Activated CD4-positive, alpha-beta T cell treated with anti-CD3 and anti-CD28 coated beads for 4 hours (primary cell): ENCODE data around the gene MARCO.

ENCODE experiments used
- DNase-seq, 2 donors: peaks; one replicate each; pipeline ENCODE4 v3.0.0-alpha.2; 2020

The MARCO gene, protein sequence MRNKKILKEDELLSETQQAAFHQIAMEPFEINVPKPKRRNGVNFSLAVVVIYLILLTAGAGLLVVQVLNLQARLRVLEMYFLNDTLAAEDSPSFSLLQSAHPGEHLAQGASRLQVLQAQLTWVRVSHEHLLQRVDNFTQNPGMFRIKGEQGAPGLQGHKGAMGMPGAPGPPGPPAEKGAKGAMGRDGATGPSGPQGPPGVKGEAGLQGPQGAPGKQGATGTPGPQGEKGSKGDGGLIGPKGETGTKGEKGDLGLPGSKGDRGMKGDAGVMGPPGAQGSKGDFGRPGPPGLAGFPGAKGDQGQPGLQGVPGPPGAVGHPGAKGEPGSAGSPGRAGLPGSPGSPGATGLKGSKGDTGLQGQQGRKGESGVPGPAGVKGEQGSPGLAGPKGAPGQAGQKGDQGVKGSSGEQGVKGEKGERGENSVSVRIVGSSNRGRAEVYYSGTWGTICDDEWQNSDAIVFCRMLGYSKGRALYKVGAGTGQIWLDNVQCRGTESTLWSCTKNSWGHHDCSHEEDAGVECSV

DNA sequence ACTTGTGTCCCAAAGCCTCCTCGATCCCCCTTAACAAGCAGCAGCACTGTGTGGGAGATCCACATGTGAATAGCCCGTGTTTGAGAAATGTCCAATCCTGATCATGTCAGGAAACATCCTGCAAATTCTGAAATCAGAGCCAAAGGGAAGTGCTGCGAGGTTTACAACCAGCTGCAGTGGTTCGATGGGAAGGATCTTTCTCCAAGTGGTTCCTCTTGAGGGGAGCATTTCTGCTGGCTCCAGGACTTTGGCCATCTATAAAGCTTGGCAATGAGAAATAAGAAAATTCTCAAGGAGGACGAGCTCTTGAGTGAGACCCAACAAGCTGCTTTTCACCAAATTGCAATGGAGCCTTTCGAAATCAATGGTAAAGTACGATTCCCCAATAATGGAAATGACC lies at the start of gene MARCO:
Gene MARCO, plus strand, starts transcription at position 164 of the 400 bp plus-strand sequence. Its CDS starts 107 bp downstream, at position 271.
- DNase-seq = no peak

DNA sequence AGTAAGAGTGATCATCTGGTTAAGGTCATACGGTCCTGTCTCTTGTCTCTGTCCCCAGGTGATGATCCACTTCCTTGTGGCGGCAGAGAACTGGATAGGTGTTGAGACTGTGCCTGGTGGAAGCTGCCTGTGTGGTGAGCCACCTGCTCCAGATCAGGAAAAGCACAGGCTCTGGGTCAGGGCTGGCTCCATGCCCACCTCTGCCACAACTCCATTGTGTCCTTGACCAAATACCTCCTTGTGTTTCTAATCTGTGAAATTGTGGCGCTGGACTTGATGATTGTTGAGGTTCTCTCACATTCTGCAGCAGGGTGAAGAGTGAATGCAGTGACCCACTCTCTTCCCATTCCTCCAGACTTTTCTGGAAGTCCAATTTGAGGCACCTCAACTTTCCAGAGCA lies 48.9 kb upstream of the MARCO start:
- no peak for DNase-seq

DNA sequence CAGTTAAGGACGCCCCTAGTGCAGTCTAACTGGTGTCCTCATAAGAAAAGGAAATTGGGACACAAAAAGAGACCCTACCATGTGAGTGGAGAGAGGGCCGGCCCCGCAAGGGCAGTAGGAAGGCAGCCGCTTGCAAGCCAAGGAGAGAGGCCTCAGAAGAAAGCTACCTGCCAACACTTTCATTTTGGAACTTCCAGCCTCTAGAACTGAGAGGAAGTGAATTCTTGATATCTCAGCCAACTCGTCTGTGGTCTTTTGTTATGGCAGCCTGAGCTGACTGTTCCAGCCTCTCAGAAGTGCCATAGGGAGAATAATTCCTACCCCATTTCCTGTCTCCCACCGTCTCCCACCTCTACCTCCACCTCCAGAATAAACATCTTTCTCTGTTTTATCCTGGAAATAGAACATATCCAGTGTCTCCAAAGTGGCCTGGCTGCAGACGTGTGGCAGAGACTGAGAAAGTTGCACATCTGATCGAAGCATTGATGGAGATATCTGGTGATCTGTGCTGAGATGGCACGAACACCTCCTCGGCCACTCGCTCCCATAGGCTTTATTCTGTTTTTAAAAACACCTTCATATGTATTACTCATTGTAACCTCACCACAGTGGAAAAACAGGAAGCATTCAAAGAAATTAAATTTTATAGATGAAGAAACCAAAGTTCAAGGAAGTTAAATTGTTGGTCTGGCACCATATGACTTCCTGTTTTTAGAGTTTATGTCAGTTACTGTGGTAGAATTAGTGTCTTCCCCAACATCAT lies 39.5 kb upstream of the MARCO start:
- DNase-seq = no peak

DNA sequence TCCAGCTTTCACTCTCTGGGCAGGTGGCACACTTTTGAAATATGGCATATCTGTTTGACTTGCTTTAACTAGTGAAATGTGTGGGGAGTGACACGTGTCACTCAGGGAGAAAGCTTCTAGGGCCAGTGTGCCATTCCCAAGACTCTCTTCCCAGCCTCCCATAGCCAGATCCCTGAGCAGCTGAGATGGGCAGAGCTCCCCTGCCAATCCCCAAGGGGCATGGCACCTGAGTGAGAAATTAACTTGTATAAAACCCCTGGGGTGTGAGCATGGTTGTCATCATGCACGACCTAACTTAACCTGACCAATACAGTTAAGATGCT lies 39.0 kb upstream of the MARCO start:
- DNase-seq = no peak

DNA sequence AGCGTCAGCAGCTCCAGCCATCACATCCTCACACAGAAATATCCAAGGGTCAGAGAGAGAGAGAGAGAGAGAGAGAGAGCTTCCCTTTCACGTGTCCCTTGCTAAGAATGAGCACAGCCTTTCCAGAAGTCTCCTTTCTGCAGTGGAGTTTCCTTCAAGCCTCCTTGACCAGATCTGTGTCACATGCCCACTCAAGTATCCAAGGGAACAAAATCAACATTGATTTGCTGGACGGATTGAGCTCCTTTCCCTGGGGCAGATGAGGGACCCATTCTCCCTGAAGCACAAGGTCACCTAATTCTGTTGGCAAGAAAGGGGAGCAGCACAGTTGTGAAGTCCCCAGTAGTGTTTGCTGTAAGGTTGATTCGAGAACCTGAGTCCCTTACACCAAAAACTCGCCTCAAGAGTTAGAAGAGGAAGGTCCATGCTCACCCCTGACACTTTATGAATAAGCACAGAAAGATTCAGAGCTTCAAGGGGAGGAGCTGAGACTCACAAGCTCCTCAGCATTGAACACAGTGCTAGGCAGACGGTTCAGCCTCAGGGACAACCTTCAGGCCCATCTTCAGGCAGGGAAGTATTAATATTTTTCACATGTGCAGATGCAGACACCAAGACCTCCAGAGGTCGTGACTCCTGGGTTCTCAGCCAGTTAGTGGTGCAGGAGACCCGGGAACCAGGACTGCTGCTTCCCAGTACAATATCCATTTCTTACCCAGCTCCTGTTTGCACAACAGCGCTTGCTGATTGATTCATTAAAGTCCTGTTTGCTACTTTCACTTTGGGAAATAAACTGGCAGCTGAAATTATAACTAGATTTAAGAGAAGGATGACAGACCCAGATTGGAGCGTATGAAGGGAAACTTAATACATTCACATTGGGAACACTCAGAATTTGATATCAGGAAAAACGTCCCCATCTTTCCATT lies 38.2 kb upstream of the MARCO start:
- DNase-seq = no peak

DNA sequence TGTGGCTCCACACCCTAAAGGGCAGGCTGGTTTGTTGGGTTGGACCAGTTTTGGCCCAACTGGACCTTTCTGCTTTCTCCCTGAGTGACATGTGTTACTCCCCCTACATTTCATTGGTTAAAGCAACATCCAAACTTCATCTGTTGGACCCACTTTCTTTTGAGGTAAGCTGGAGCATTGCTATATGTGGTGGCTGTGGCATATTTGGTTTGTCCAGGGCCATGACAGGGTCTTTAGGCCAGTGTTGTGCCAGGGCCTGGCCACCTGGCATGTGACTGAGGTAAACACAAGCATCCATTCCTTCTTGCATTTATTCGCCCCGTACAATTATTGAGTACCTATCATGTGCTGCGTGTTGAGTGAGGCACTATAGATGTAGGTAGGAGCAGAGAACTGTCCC lies 36.8 kb upstream of the MARCO start:
- DNase-seq = no peak

DNA sequence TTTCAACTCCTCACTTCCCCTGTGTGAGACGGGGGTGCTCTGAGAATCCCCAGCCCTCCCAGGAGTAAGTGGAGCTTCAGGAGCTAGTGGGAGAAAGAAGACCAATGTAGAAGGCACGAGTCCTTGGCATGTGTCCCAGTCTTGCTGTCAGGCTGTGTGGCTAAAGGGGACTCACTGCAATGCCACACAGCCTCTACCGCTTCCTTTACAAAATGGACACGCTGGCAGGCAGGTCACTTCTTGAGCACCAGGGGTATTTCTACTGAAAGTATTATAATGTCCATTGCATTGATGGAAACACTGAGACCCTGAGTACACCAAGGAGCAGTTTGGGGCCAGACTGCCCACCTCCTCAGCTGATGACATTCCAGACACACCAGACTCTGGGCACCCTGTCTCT lies 35.8 kb upstream of the MARCO start:
- DNase-seq = no peak

DNA sequence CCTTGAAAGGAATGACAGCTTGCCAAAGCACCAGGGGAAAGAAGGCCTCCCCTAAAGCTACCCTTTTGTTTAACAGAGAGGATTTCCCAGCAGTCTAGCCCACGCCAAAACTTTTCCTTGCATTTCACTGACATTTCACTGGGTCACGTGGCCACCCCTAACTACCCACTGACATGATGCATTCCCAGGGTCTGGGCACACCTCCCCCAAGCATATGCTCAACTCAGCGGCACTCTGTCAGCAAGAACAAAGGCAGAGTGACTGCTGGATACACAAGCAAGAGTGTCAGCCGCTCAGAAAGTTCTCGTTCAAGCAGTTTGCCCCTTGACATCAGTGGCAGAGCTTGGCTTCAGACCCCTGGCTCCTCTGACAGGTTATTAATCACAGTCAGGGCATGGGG lies 34.2 kb upstream of the MARCO start:
- DNase-seq = no peak

DNA sequence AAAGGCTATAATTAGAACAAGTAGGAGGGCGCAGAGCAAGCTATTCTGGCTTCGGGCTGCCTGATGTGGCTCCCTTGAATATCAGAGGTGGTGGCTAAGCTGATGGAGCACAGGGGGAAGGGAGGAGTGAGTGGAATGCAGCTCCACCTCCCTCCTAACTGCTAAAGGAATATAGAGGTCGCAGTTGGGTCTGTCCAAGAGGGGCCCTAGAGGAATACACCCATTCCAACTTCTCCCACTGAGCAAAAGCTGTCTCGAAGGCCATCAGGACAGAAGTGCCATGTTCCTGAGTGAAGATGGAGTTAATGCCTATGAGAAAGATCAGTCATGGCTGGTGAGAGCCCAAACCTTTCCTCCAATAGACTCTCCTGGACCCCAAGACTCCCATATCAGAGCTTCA lies 32.8 kb upstream of the MARCO start:
- DNase-seq = no peak

DNA sequence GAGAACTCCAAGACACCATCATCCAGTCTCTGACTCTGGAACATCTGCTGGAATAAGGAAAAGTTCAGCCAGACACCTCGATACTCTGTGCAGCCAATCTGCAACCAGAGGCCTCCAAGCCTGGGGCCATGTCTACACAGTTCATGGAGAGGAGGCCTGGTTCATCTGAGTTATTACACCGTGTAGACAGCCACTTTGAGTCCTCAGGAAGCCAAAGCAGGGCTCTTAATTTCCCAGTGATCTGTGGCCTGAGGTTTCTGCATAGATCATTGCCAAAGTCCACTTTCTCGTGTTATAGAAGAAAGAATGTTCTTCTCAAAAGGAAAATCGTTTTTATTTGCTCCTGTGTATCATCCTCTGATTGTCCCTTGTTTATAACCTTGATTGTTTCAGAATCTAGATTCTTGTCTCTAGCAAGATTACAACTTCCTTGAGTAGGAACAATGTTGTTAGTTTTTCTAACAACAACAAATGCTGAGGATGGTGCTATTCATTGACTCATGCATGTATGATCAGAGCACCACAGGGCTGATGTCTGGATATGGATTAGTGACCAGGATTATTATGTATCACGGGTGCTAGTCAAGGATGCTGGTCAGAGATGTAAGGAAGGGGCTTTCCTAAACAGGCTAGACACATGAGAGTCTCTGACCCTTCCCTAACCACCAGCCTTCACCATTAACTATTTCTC lies 30.7 kb upstream of the MARCO start:
- no peak for DNase-seq

DNA sequence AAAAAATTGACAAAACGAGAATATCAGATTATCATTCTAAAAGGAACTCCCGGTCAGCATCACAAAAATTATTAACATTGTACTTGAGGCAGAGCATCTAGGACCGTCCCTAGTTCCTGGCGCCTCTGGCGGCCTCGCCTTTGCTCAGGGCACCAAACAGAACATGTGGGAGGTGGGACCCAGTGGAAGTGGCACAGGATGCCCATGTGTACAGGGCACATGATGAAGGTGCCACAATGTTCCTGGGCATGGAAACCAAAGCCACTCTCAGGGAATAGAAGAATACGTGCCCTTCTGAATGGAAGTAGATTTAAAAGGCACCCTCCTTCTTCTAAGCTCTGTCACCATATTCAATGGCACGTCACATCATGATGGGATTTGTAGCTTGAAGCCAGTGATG lies 30.1 kb upstream of the MARCO start:
- no peak for DNase-seq

DNA sequence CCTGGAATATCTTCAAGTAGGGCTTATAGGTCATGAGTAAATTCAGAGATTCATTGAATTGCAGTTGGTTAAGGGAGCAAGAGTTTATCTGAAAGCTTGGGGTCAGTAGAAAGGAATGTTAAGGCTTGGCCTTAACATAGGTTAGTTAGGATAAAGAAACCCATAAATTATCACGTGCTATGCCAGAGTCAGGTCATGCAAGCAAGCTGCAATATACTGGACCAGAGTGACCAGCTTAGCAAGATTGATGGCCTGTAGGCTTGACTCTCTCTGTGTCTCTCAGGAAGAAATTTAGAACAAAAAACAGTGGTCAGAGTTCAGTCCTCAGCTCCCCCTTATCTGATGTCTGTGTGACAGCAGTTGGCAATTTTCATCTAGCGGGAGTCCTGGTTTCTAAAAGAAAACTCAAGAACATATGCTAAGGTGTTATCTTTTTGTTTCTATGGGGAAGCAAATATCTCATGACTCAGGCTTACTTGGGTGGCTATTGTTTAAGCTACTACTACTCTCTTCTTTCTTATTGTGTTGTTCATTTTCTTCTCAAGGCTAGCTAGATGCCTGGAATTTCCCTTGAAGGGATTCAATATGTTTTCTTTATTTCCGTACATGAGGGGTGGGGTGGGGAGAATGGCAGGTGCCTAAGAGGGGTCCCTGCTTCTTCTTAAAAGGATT lies 28.7 kb upstream of the MARCO start:
- no peak for DNase-seq

DNA sequence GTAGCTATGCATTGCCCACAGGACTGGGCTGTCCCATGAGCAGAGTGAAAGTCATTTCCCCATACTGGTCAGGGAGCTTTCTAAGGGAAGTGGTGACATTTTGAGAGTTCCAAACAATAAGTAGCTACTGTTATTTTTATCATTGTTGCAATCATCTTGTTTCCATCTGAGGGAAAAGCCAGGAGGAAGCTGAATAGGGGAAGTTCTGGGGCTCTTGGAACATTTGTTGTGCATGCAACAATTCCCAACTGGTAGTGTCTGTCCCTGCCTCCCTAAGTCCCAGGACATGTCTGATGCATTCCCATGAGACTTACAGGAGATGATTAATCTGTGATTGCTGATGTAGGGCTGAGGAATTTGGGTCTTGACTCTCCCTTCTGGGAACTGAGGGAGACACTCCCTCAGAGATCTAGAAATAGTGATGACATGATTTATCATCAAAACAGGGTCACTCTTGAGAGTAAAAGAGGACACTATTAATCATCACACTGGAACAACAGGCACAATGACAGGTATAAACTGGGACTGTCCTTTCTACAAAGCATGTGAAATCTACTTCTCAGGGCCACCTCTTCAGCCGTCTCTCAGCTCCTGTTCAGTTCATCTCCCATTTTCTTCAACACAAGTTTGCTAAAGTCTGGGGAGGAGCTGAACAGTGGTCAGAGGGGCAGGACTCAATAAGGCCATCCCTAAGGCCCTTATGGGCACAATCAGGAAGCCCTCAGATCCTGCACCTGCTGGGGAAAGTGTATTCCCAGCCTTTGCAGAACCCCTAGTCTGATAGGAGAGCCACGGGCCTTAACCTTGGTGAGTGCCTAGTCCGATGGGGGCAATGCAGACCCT lies 28.0 kb upstream of the MARCO start:
- no peak for DNase-seq

DNA sequence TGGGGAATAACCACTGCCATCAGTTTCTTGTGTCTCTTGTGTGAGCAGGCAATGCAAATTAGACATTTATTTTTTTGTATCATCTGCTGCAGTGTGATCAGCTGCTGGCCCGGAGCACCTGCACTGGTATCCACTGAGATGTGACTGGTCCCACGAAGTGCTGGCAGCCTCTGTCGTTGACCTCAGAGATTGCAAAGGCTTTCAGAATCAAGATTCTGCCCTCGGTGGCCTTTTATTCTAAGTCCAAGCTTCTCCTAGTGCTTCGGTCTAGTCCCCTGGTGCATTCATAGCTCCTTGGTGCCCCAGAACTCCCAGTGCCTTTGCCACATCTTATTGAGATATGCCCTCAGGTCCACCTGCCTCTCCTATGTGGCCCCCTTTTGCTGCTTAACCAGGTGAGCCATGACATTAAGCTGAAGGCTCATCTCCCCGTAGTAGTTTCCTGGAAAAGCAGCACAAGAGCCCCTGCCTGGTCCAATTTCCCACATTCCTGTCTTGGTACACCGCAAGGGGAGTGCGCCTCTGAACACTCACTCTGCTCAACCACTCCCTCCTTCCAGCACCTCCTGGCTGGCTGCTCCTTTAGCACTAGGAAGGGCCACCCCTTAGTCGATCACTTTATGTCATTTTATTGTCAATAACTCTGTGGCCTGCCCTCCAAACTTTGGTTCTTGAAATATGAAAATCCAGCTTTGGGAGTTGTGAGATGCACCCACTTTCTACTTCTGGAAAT lies 27.1 kb upstream of the MARCO start:
- no peak for DNase-seq

DNA sequence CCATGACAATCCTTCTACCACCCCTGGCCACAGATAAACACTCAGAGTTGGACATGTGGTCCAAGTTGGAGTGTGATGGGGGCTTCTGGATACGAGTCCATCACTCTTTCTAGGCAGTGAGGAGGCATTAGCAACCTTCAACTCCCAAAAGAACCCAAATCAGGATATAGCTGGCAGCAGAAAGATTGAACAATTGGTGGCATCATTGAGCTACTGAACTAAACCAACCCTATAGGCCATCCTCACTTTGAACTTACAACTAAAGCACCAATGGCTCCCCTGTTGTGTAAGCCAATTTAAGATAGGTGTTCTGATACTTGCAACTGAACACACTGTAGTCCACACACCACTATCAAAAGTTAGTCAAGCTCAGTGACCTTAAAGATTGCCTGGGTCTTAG lies 24.0 kb upstream of the MARCO start:
- no peak for DNase-seq

DNA sequence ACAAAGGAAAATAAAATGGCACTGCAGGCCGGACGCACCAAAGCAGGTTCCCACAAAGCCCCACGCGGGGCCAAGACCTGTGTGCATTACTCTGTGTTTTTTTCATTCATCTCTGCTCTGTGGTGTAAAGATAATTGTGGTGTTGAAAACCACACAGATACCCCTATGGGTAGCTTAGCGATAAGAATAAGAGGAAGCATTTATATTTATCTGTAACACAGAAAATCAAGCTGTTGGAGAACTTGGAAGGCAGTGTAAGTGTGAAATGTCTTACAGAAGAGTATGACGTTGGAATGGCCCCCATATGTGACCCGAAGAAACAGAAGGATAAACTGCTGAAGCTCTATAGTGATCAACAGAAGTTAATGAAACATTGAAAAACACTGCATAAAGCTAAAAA lies 20.3 kb upstream of the MARCO start:
- DNase-seq = no peak

DNA sequence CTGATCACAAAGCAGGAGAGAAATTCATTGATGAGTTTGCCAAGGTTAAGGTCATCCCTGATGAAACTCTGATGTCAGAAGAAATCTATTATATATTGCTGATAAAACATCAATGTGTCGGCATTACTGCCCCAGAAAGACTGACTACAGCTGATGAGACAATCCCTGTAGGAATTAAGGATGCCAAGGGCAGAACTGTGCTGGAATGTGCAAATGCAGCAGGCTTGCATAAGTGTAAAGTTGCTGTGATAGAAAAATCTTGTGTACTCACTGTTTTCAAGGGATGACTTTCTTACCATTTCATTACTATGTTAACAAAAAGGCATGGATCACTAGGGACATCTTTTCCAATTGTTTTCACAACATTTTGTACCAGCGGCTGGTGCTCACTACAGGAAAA lies 19.7 kb upstream of the MARCO start:
- no peak for DNase-seq

DNA sequence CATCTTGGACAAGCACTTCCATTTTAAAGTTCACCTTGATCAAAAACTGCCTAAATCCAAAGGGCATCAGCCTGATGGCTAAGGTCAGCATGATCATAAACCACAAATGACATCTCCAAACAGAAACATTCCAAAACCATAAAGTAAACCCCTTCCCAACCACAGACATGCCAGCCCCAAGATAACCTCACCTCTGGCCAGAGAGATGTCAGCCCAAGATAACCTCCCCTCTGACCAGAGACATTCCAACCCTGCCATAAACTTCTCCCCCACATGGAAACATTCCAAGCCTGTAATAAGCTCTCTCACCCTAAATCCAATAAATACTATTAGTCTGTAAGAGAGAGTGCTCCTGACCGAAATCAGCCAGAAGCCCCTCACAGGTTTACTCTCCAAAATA lies 18.6 kb upstream of the MARCO start:
- DNase-seq = no peak

DNA sequence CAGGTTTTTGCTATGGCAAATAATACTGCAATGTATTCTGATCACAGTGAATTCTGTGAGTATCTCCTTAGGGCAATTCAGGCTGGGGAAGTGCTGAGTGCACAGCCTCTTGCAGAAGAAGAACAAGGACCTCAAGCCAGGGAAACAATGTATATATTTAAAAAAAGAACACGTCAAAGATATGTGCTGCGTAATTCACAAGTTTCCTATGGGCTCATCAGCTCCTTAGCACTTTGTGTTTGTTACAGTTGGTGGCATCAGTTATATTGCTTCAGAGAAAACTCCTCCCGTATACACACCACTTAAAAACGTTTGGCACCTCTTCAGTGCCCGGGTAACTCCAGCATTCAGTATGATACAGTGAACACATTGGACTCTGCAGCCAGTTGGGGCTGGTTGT lies 16.5 kb upstream of the MARCO start:
- no peak for DNase-seq

DNA sequence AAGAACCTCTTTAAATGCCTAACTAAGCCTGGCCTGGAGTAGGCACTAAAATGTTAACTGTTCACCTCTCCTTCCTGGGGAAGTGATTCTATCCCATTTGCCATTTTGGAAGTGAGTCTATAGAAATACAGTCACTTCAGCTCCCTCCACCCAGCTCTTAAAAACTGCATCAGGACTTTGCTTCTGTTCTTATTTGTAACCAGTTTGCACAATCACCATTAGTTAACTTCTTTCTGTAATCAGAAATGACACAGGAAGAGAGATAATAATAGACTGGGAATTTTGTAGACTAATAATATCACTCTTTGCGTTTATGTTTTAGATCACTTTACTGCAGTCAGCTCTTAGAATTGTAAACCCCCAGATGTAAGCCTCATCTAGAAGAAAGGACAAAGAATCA lies 16.0 kb upstream of the MARCO start:
- DNase-seq = no peak
